ENCODE results near the gene IFI16.

GRCh38 chr1:159088050-159088449, 78.3 kb downstream of the IFI16 start:
- no peak for TF ChIP-seq CTCF (IDR thresholded peaks at IDR 0.05)
- no peak for TF ChIP-seq POLR2A (IDR thresholded peaks at IDR 0.05)

Measured in esophagus squamous epithelium (tissue), 4 donors.